C4-2B (cell line): ENCODE measurements around the gene PLXNB3.
"Not testable (repeated sequence)": the region's sequence is repeated elsewhere in the genome, so short reads cannot be mapped to it uniquely, and the experiment has no call there.

ENCODE experiments used
- H3K27ac ChIP-seq: fragments of 450-650 bp; 2 replicates; pipeline ENCODE4 v1.5.1; 2017
- ZFX ChIP-seq: fragments of 450-650 bp; IDR thresholded peaks from 2 replicates; pipeline ENCODE4 v1.6.1; 2017
- TF ChIP-seq, protein P1 (sequence below): fragments of 450-650 bp; conservative IDR thresholded peaks from 2 replicates; pipeline ENCODE4 v1.5.1; 2017; ENCODE audit warnings: mild to moderate bottlenecking

PLXNB3 gene

DNA sequence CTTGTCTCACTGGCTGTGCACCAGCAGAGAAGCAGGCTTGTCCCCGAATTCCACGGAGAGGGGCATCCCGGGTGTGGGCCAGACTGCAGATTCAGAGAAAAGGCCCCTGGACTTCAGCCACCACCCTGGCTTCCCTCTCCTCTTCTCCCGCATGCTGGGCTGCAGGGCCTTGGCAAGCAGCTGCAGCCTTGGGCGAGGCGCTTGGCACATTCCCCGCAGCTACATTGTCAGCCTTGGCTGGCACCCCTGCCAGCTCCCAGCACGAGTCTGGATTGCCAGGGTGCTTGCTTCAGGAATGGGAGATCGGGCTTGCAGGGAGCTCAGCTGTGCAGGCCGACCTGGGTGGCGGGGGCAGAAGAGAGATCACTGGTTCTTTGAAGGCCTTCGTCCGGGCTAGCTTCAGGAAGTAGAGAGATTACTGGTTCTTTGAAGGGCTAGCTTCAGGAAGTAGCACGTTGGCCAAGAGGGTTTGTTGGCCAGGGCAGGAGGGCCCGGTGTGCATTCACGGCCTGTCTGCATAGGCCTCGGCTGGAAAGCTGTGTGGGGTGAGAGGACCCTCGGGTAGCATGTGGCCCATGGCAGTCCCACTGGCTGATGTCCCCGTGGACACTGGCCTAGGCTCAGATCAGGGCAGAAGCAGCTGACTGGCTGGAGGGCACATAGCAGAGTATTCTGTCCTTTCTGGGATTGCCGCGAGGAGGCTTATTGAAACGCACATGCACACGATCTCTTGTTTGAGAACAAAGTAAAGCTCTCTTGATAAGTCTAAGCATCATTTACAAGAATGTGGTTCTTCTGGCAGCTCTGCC lies 36.7 kb upstream of the PLXNB3 start:
- H3K27ac ChIP-seq: peak overlapping the region; percentile 95
- TF ChIP-seq, protein P1, sequence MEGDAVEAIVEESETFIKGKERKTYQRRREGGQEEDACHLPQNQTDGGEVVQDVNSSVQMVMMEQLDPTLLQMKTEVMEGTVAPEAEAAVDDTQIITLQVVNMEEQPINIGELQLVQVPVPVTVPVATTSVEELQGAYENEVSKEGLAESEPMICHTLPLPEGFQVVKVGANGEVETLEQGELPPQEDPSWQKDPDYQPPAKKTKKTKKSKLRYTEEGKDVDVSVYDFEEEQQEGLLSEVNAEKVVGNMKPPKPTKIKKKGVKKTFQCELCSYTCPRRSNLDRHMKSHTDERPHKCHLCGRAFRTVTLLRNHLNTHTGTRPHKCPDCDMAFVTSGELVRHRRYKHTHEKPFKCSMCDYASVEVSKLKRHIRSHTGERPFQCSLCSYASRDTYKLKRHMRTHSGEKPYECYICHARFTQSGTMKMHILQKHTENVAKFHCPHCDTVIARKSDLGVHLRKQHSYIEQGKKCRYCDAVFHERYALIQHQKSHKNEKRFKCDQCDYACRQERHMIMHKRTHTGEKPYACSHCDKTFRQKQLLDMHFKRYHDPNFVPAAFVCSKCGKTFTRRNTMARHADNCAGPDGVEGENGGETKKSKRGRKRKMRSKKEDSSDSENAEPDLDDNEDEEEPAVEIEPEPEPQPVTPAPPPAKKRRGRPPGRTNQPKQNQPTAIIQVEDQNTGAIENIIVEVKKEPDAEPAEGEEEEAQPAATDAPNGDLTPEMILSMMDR: no peak
- TF ChIP-seq ZFX: peak; percentile 23; the same call in 1 of the 2 replicates

DNA sequence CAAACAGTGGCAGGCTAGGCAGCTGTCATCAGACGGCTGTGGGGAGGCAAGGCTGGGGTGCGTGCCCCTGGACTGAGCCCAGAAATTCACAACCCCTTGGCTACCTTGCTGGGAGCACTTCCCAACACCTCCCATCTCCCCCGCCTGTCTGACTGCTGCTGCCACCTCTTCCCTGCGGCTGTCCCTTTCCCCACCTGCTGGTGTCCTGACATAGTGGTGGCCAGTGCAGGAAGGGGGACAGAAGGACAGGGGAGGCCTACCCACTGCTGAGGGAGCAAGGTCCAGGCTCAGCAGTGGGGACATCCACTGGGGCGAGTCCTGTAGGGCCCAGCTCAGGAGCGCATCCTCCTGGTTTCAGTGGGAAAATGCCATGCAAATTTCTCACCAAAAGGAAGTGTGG lies 36.0 kb upstream of the PLXNB3 start:
- peak overlapping the region; percentile 95 for H3K27ac ChIP-seq
- TF ChIP-seq, protein P1: no peak; the same call in 1 of the 2 replicates
- no peak for TF ChIP-seq ZFX

DNA sequence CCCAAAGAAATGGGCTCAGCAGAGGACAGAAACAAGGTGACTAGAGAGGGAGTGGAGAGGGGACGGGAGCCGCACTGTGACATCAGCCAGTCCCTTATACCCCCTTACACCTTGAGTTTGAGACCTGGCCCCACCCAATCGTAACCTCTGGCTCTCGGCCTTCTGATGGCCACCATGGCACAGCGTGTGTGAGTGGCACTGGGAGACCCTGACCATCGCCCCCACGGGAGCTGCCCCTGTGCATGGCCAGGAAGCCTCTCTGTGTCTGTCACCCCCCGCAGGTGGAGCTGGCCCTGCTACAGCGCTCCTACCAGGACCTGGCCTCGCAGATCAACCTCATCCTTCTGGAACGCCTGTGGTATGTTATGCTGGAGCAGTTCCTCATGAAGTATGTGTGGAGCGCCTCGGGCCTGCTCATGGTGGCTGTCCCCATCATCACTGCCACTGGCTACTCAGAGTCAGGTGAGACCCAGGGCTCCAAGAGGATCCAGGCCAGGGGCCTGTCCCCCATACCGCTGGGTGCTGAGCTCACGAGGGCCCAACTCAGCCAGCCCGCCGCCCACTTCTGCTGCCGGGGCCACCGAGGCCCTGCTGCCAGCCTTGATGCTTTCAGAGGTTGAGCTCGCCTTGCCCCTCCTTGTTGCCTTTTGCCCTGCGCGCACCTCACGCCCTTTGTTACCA lies 35.0 kb upstream of the PLXNB3 start:
- peak overlapping the region; percentile 95 for H3K27ac ChIP-seq
- TF ChIP-seq ZFX: no peak
- TF ChIP-seq, protein P1: no peak

DNA sequence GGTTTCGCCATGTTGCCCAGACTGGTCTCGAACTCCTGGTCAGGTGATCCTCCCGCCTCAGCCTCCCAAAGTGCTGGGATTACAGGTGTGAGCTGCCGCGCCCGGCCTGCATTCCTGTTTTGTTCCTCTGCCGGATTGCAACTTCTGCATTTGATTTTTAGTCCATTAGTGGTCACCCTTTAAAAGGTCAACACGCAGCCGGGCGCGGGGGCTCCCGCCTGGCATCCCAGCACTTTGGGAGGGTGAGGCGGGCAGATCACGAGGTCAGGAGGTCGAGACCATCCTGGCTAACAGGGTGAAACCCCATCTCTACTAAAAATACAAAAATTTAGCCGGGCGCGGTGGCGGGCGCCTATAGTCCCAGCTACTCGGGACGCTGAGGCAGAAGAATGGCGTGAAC lies 33.9 kb upstream of the PLXNB3 start:
- not testable (repeated sequence) for H3K27ac ChIP-seq

DNA sequence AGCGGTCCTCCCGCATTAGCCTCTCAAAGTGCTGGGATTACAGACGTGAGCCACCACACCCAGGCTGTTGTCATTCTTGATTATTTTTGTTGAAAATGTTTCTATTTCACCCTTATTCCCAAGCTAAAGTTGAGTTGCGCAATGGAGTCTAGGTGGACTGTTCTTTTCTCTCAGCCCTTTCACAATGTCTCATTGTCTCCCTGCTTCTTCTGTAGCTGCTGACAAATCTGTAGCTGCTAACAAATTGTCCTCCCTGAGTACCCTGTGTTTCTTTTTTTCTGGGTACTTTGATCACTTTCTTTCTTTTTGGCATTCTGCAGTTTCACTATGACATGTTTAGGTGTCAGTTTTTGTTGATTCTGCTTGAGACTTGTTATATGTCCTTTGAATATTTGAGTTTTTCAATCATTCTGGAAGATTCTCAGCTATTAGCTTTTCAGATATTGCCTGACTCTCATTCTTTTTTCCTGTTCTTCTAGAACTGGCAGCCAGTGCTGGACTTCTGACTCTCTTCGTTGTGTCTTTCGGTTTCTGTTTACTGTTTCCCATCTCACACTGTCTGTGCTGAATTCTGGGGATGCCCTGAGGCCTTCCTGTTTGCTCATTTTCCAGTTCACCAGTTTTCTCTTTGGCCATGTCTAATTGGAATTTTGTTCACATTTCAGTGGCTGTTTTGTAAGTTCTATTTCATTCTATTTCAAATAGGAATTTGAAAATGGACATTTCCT lies 32.8 kb upstream of the PLXNB3 start:
- TF ChIP-seq, protein P1: no peak
- TF ChIP-seq ZFX: no peak
- no peak overlapping the region for H3K27ac ChIP-seq

DNA sequence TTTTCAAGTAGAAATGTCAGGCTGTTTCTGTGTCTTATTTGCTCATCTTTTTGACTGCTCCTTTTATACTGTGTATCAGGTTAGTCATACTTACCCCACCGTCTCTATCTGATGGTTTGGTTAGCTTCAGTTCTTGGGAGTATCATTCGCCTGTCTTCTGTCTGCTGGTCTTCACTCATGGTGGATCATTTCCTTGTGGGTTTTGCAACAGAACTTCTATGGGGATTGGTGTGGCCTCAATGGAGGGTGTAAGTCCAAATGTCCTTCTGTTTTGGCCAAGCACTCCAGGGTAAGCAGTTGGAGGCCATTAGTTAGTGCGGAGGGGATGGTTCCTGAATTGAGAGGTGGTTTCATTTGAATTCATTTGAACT lies 32.2 kb upstream of the PLXNB3 start:
- H3K27ac ChIP-seq: no peak overlapping the region
- TF ChIP-seq, protein P1: no peak
- no peak for TF ChIP-seq ZFX

DNA sequence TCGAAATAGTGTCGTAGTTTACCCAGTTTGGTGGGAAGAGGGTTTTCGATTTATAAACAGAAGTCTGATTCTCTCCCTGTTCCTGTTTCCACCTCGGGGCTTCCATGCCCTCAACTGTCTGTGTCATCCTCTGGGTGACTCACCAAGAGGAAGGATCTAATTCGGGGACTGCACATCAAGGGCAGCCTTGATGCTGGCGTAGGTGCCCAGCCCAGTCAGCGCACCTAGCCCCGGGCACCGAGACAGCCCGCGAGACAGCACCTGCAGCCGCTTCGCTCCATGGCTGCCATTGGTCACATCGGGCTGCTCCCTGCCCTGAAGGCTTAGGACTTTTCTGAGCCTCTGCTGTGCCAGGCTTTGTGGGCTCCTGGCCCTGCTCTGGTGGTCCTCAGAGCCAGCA lies 31.6 kb upstream of the PLXNB3 start:
- TF ChIP-seq, protein P1: no peak
- no peak for TF ChIP-seq ZFX
- no peak overlapping the region for H3K27ac ChIP-seq
